Tibial nerve (tissue), 4 donors: ENCODE data around the gene FBXO46.

Experiments used
- EP300 ChIP-seq, 2 donors: sonication (generic); formaldehyde crosslinking; IDR thresholded peaks; one replicate each; pipeline ENCODE4 v1.6.1; 2017; ENCODE audit warnings: antibody characterized with exemption in 2 of 2, mild to moderate bottlenecking in 1 of 2
- POLR2A ChIP-seq, 2 donors: fragments of 450-650 bp; IDR thresholded peaks; one replicate each; pipeline ENCODE4 v1.6.1; 2017; ENCODE audit warnings: antibody characterized with exemption in 2 of 2, mild to moderate bottlenecking in 2 of 2, moderate library complexity in 2 of 2
- TF ChIP-seq, protein P1 (sequence below), 5 experiments: fragments of 200-600 bp in 3 of 5; fragments of 450-650 bp in 2 of 5; sonication (generic) in 3 of 5; IDR thresholded peaks; one replicate each; pipeline ENCODE4 v1.5.1; 2016 to 2019; ENCODE audit warnings: antibody characterized with exemption in 5 of 5, mild to moderate bottlenecking in 3 of 5, moderate library complexity in 2 of 5

DNA sequence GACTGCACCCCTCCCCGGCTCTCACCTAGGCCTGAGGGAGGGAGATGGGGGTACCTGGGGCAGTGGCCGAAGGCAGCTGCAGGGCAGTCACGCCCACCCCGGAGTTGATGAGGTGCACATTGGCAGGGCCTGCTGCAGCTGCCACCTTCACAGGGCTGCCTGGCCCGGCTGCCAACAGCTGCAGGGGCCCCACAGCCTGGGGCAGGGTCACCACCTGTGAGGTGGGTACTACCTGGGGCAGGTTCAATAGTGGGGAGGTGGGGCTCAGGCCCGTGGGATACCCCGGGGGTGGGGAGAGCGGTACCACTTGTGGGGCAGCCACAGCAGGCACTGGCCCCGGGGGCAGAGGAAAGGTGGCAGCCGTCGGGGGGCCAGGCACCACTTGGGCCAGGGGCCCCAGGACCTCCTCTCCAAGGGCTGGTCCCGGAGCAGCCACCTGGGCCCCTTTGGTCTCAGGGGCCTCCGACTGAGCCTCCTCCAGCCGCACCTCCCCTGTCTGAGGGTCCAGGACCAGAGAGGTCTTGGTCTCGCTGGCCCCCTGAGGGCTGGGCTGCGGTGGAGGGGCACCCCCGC is 35.7 kb upstream of the FBXO46 start:
- TF ChIP-seq, protein P1, sequence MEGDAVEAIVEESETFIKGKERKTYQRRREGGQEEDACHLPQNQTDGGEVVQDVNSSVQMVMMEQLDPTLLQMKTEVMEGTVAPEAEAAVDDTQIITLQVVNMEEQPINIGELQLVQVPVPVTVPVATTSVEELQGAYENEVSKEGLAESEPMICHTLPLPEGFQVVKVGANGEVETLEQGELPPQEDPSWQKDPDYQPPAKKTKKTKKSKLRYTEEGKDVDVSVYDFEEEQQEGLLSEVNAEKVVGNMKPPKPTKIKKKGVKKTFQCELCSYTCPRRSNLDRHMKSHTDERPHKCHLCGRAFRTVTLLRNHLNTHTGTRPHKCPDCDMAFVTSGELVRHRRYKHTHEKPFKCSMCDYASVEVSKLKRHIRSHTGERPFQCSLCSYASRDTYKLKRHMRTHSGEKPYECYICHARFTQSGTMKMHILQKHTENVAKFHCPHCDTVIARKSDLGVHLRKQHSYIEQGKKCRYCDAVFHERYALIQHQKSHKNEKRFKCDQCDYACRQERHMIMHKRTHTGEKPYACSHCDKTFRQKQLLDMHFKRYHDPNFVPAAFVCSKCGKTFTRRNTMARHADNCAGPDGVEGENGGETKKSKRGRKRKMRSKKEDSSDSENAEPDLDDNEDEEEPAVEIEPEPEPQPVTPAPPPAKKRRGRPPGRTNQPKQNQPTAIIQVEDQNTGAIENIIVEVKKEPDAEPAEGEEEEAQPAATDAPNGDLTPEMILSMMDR (IDR thresholded peaks at IDR 0.05), result no peak
- no peak for TF ChIP-seq POLR2A (IDR thresholded peaks at IDR 0.05)
- no peak for TF ChIP-seq EP300 (IDR thresholded peaks at IDR 0.05)
